GM18502 (cell line): ENCODE measurements around the gene SPRR2A.
"Not testable (repeated sequence)": the region's sequence is repeated elsewhere in the genome, so short reads cannot be mapped to it uniquely, and the experiment has no call there.

Source experiments
- ATAC-seq: cut with Tn5 transposase; IDR thresholded peaks from one replicate; pipeline ENCODE4 v1.9.1; 2021; ENCODE audit warnings: mild to moderate bottlenecking; ENCODE audit not compliant: unreplicated experiment, poor library complexity

Gene SPRR2A

GRCh38 chr1:153028766-153029165 is 28.5 kb downstream of the SPRR2A start:
- ATAC-seq, result no peak

- no peak for ATAC-seq
Observed at GRCh38 chr1:153025797-153026196, 31.5 kb downstream of the SPRR2A start.

GRCh38 chr1:153024413-153024812 is 32.9 kb downstream of the SPRR2A start:
- ATAC-seq, result no peak

- no peak for ATAC-seq
Observed at GRCh38 chr1:153023109-153023508, 34.2 kb downstream of the SPRR2A start.

GRCh38 chr1:153022340-153022739 is 35.0 kb downstream of the SPRR2A start:
- ATAC-seq, result not testable (repeated sequence)

GRCh38 chr1:153021829-153022228 is 35.5 kb downstream of the SPRR2A start:
- ATAC-seq, result not testable (repeated sequence)

- ATAC-seq, result not testable (repeated sequence)
Observed at GRCh38 chr1:153011235-153011758, 46.0 kb downstream of the SPRR2A start.
